Measurements from ENCODE around the gene SNRNP25. TPM values are rescaled to one million over a fixed set of nuclear protein-coding genes. Genes with fewer than 3 reads are reported as not detected.

Gene SNRNP25
- total and polyA plus RNA-seq, 2 donors (not counting 3 experiments of a cell fraction or from before 2014, with no cell fraction given) = 41.8 to 49.6 TPM

GRCh38 chr16:57711-58110 lies 4.1 kb downstream of the SNRNP25 start:
- Histone ChIP-seq H3K9me1 (replicated peaks; ENCODE audit: control insufficient read depth, extremely low read depth, insufficient read depth, low read length) (no peaks in the 10 kb centered on the region), H3K4me2 (ENCODE audit: insufficient read depth, low read length) (no peak overlapping the region), H3K36me3 (ENCODE audit: control insufficient read depth in 2 of 2, extremely low read depth in 1 of 2, insufficient read depth in 2 of 2, low read length in 2 of 2) (peaks cover 0 to 56% of the 10 kb centered on the region in 2 experiments), H3K4me1 (ENCODE audit: control insufficient read depth, extremely low read depth, insufficient read depth, low read length) (peaks cover 3% of the 10 kb centered on the region), H3K27ac (ENCODE audit: insufficient read depth, low read depth, low read length) (no peak overlapping the region), H2AFZ (ENCODE audit: low read depth, low read length) (no peak overlapping the region), H3K27me3 (ENCODE audit: control insufficient read depth in 2 of 2, insufficient read depth in 2 of 2, low read length in 2 of 2) (no peaks in the 10 kb centered on the region), H3K9me3 (replicated peaks; ENCODE audit: control insufficient read depth, insufficient read depth, low read length) (no peaks in the 10 kb centered on the region), H3K9ac (replicated peaks; ENCODE audit: extremely low read depth, insufficient read depth, low read length) (no peak overlapping the region), H4K20me1 (replicated peaks; ENCODE audit: control insufficient read depth, extremely low read depth, insufficient read depth, low read length) (no peaks in the 10 kb centered on the region), H3K79me2 (ENCODE audit: control insufficient read depth, insufficient read depth, low read length) (peaks cover 3% of the 10 kb centered on the region), H3K4me3 (replicated peaks in 1 of 3; ENCODE audit: insufficient read depth in 1 of 3, low read depth in 1 of 3, low read length in 3 of 3) (no peak overlapping the region)
- dilution Hi-C loops (cut with MboI; ENCODE audit: extremely low pct_ligation_motif_present, low sequenced_read_pairs) = no loop called here
- no peak for TF ChIP-seq GATA2 (IDR thresholded peaks at IDR 0.05; ENCODE audit: insufficient read depth, insufficient read length, low read depth, low read length)
- no peak for TF ChIP-seq POLR2AphosphoS5 (IDR thresholded peaks at IDR 0.05; ENCODE audit: insufficient read depth, low read depth, low read length)
- TF ChIP-seq, protein P1, sequence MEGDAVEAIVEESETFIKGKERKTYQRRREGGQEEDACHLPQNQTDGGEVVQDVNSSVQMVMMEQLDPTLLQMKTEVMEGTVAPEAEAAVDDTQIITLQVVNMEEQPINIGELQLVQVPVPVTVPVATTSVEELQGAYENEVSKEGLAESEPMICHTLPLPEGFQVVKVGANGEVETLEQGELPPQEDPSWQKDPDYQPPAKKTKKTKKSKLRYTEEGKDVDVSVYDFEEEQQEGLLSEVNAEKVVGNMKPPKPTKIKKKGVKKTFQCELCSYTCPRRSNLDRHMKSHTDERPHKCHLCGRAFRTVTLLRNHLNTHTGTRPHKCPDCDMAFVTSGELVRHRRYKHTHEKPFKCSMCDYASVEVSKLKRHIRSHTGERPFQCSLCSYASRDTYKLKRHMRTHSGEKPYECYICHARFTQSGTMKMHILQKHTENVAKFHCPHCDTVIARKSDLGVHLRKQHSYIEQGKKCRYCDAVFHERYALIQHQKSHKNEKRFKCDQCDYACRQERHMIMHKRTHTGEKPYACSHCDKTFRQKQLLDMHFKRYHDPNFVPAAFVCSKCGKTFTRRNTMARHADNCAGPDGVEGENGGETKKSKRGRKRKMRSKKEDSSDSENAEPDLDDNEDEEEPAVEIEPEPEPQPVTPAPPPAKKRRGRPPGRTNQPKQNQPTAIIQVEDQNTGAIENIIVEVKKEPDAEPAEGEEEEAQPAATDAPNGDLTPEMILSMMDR (IDR thresholded peaks at IDR 0.05; ENCODE audit: extremely low read depth in 1 of 2, insufficient read depth in 1 of 2, low read depth in 1 of 2, low read length in 2 of 2) = no peak
- intact Hi-C loops (cut with micrococcal nuclease) = no loop called here
- FAIRE-seq (no peak), DNase-seq (ENCODE audit: low read depth, low spot score) (no peak)
- no TSS peak for BruUV-seq (replicated peaks)
- CTCF ChIA-PET = interaction anchor here (1.1 to 2.7 kb wide), 2 partner anchors 8 to 40 kb away, joined by 6 to 17 read pairs; no protein-coding TSS in a partner anchor
- POLR2A ChIA-PET = no interaction called here
